ENCODE measurements around the gene QRICH1.

GRCh38 chr3:49015072-49015471 is 78.8 kb downstream of the QRICH1 start:
- no peak for TF ChIP-seq CTCF (IDR thresholded peaks at IDR 0.05)
- TF ChIP-seq POLR2AphosphoS5 (IDR thresholded peaks at IDR 0.05) = no peak
- no peak for TF ChIP-seq EP300 (IDR thresholded peaks at IDR 0.05)
- TF ChIP-seq POLR2A (IDR thresholded peaks at IDR 0.05) = no peak

Data from suprapubic skin (tissue), 4 donors.